Cardiac atrium fibroblast (primary cell): ENCODE measurements around the gene ST3GAL6. TPM values are rescaled to one million over a fixed set of nuclear protein-coding genes. Genes with fewer than 3 reads are reported as not detected.

Experiments
- total RNA-seq: library from RNA; depleted of rRNA; stranded (reverse); fragments of >200 nt; gene quantifications from 2 replicates; pipeline ENCODE4 v1.2.3, GENCODE V29; 2015

The ST3GAL6 gene
- 10.7 and 20.6 TPM in 2 replicates for total RNA-seq

GRCh38 chr3:98763076-98763475 is at the start of gene ST3GAL6:
Gene ST3GAL6 (plus strand): TSS chr3:98763340. CDS start chr3:98768441, 5,101 bp downstream.

Other genes starting within 250 kb of the ST3GAL6 start
- 83.8 and 97.7 TPM in 2 replicates for gene CLDND1, start 240.4 kb upstream of the ST3GAL6 start, total RNA-seq
- not detected in 2 replicates for gene GPR15, start 231.4 kb upstream of the ST3GAL6 start, total RNA-seq
- gene CPOX, start 169.7 kb upstream of the ST3GAL6 start, total RNA-seq, result 48.4 and 51.7 TPM in 2 replicates
- 57.2 and 123 TPM in 2 replicates for gene DCBLD2, start 138.4 kb downstream of the ST3GAL6 start, total RNA-seq